AG04450 (cell line): ENCODE results near the gene ENC1. TPM values are rescaled to one million over a fixed set of nuclear protein-coding genes. Genes with fewer than 3 reads are reported as not detected.

Experiments used
- CTCF ChIA-PET: fragments of 300-600, 350-600 bp; formaldehyde crosslinking; extraction: SDS; loops from one replicate; lab custom pipeline; 2022; ENCODE audit warnings: antibody characterized with exemption, inconsistent platforms; lab: Charles Lee
- POLR2A ChIA-PET: fragments of 350-600 bp; formaldehyde crosslinking; extraction: SDS; loops from one replicate; lab custom pipeline; 2021; ENCODE audit warnings: antibody characterized with exemption, inconsistent platforms; lab: Yijun Ruan, JAX
- DNase-seq: peaks from one replicate; pipeline ENCODE4 v3.0.0-alpha.2; 2011; ENCODE audit warnings: low read depth, low spot score
- H3K27ac ChIP-seq: one replicate; pipeline ENCODE4 v1.5.1; 2012; ENCODE audit warnings: low read depth, low read length, control low read depth
- H3K27me3 ChIP-seq: one replicate; pipeline ENCODE4 v1.6.0; 2012; ENCODE audit warnings: low read length; ENCODE audit not compliant: control insufficient read depth, insufficient read depth
- H3K4me3 ChIP-seq: 2 replicates; pipeline ENCODE4 v1.5.1; 2011; ENCODE audit warnings: mild to moderate bottlenecking, low read depth, low read length, control low read depth
- H3K9me3 ChIP-seq: 2 replicates; pipeline ENCODE4 v1.5.1; 2012; ENCODE audit warnings: low read length; ENCODE audit not compliant: control insufficient read depth, insufficient read depth
- CTCF ChIP-seq: IDR thresholded peaks from 2 replicates; pipeline ENCODE4 v1.5.1; 2011; ENCODE audit warnings: low read depth, low read length, control low read depth, inconsistent platforms
- polyA plus RNA-seq: library from polyadenylated mRNA; depleted of rRNA; stranded (reverse); fragments of >200 nt; gene quantifications from 2 replicates; pipeline ENCODE4 v1.2.3, GENCODE V29; 2011

Gene ENC1
- polyA plus RNA-seq, 1 experiment, result 19.3 TPM

DNA sequence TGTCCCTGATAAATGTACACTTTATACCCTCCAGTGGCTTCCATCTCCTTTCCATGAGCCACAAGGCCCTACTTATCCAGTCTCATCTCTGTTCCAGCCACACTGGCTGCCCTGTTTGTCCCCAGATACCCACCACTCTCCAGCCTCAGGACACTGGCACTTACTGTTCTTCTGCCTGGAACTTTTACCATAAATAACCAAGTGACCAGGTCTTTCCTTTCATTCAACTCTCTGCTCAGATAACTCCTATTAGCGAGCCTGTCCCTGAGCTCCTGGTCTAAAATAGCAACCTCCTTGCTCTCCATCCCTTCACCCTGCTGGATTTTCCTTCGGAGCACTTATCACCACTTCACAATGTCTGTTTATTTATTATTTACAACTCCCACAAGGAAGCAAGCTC lies 16.6 kb upstream of the ENC1 start:
- H3K4me3 ChIP-seq, result no peak overlapping the region
- DNase-seq, result no peak
- no peaks in the 10 kb centered on the region for H3K27me3 ChIP-seq
- H3K27ac ChIP-seq, result no peak overlapping the region
- POLR2A ChIA-PET, result no interaction called here
- no peaks in the 10 kb centered on the region for H3K9me3 ChIP-seq
- no peak for TF ChIP-seq CTCF
- CTCF ChIA-PET, result interaction anchor here (1.0 to 1.3 kb wide), 2 partner anchors 8 to 17 kb away, joined by 3 to 4 read pairs; no protein-coding TSS in a partner anchor

DNA sequence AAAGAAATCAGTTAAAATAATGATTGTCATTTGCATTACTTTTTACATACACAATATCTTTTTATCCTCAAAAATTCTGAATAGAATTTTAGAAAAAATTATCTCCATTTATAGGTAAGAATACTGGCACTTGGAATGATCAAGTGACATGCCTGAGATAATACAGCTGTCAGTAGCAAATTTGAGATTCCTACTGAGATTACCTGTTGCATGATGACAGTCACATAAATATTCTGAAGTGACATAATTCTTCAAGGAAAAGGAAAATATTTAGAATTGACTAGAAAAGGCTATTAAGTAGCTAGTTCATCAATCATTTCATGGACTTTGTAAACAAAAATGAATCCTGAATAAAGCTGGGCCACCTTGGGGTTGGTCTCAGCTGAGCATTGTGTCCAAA lies 15.2 kb upstream of the ENC1 start:
- no peak overlapping the region for H3K4me3 ChIP-seq
- no peak overlapping the region for H3K27ac ChIP-seq
- no peak for TF ChIP-seq CTCF
- no peaks in the 10 kb centered on the region for H3K9me3 ChIP-seq
- no peaks in the 10 kb centered on the region for H3K27me3 ChIP-seq
- POLR2A ChIA-PET, result no interaction called here
- DNase-seq, result no peak
- CTCF ChIA-PET, result interaction anchor here (0.6 to 1.0 kb wide), 2 partner anchors 600 to 735 kb away, joined by 3 read pairs; no protein-coding TSS in a partner anchor

DNA sequence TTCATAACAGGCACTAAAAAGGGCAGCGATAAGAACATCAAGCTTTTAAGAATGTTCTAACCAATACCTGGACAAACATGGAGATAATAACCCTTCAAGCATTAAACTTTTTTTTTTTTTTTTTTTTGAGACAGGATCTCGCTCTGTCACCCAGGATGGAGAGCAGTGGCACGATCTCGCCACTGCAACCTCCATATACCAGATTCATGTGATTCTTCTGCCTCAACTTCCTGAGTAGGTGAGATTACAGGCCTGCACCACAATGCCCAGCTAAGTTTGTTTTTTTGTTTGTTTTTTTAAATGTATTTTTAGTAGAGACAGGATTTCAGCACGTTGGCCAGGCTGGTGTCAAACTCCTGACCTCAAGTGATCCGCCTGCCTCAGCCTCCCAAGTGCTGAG lies 14.7 kb upstream of the ENC1 start:
- no peaks in the 10 kb centered on the region for H3K27me3 ChIP-seq
- ChIA-PET POLR2A (no interaction called here), CTCF (interaction anchor here (1.0 to 1.1 kb wide), 2 partner anchors 575 to 599 kb away, joined by 3 read pairs; no protein-coding TSS in a partner anchor)
- no peak for TF ChIP-seq CTCF
- H3K9me3 ChIP-seq, result no peaks in the 10 kb centered on the region
- no peak for DNase-seq
- H3K4me3 ChIP-seq, result no peak overlapping the region
- H3K27ac ChIP-seq, result no peak overlapping the region

- H3K27ac ChIP-seq, result no peak overlapping the region
- H3K4me3 ChIP-seq, result no peak overlapping the region
- TF ChIP-seq CTCF, result no peak
- POLR2A ChIA-PET, result interaction anchor here (1.2 kb wide), 1 partner anchor 13 kb away, joined by 4 read pairs; the partner anchor contains the start of gene ENC1
- H3K9me3 ChIP-seq, result no peaks in the 10 kb centered on the region
- CTCF ChIA-PET, result interaction anchor here (0.5 to 1.2 kb wide), 3 partner anchors 573 to 1062 kb away, joined by 3 to 5 read pairs (median 4); no protein-coding TSS in a partner anchor
- H3K27me3 ChIP-seq, result no peaks in the 10 kb centered on the region
- no peak for DNase-seq
Measured at GRCh38 chr5:74653991-74654390, 13.5 kb upstream of the ENC1 start.

DNA sequence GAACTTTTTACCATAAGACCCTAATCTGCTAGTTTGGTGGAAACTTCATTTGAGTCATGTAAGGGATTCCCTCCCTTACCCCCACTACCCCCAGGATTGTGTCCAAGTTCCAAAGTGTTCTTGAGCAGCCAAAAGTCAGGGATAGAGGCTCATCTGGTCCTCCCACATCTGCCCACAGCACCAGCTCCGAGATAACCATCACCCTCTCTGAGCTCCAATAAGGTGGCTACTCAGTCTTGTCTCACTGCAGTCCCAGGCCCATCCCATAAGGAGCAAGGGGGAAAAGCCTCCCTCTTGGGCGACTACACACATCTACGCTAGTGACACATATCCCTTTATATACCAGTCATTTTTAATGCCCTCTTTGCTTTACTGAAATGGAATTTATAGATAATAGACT lies 12.0 kb upstream of the ENC1 start:
- Histone ChIP-seq H3K9me3 (no peaks in the 10 kb centered on the region), H3K27me3 (no peaks in the 10 kb centered on the region), H3K27ac (no peak overlapping the region), H3K4me3 (no peak overlapping the region)
- no peak for TF ChIP-seq CTCF
- DNase-seq, result no peak
- CTCF ChIA-PET, result interaction anchor here (1.2 kb wide), 1 partner anchor 750 kb away, joined by 6 read pairs; no protein-coding TSS in a partner anchor
- POLR2A ChIA-PET, result no interaction called here
